GM12878 (cell line): ENCODE measurements around the gene PPA1. TPM values are rescaled to one million over a fixed set of nuclear protein-coding genes. Genes with fewer than 3 reads are reported as not detected.

Experiments
- ATAC-seq: fragments of 200-7000 bp; cut with Tn5 transposase; 3 replicates; pipeline ENCODE4 v1.9.1; 2020; ENCODE audit warnings: mild to moderate bottlenecking, moderate library complexity
- BruUV-seq: library from RNA; stranded (reverse); fragments of 400-500 nt; replicated peaks from 2 replicates; lab custom pipeline; 2021; lab: Mats Ljungman, UMichigan
- CTCF ChIA-PET: fragments of 300-600 bp; sonication (Branson Sonifier 250); formaldehyde crosslinking; extraction: SDS; loops from one replicate; lab custom pipeline; 2021; ENCODE audit warnings: inconsistent platforms; lab: Yijun Ruan, JAX
- POLR2A ChIA-PET: fragments of 350-600 bp; formaldehyde crosslinking; extraction: SDS; loops from one replicate; lab custom pipeline; 2021; ENCODE audit warnings: inconsistent platforms; lab: Charles Lee
- RAD21 ChIA-PET: fragments of 300-600 bp; sonication (Branson Sonifier 250); formaldehyde crosslinking; loops from one replicate; lab custom pipeline; 2023; ENCODE audit warnings: antibody characterized with exemption; ENCODE audit not compliant: unreplicated experiment; lab: Charles Lee
- SMC1A ChIA-PET: fragments of 300-600 bp; sonication (Branson Sonifier 250); formaldehyde crosslinking; loops from one replicate; lab custom pipeline; 2023; ENCODE audit not compliant: unreplicated experiment, uncharacterized antibody; lab: Charles Lee
- DNase-seq: peaks from one replicate; pipeline ENCODE4 v3.0.0-alpha.2; 2011; ENCODE audit warnings: low read depth, low spot score
- FAIRE-seq: peaks from 3 replicates; lab custom pipeline; 2011; peaks lifted over from hg19 to GRCh38; lab: Jason Lieb, UNC
- H2AFZ ChIP-seq: 2 replicates; pipeline ENCODE4 v1.6.0; 2011; ENCODE audit warnings: low read depth, low read length, control low read depth; ENCODE audit not compliant: control insufficient read depth
- H3K27ac ChIP-seq: 2 replicates; pipeline ENCODE4 v1.5.1; 2011; ENCODE audit warnings: control low read depth; ENCODE audit not compliant: control insufficient read depth, insufficient read depth
- H3K27me3 ChIP-seq, 2 experiments: replicated peaks in 1 of 2; 2 replicates each; pipeline versions ENCODE4 v1.6.0 to v1.6.1; 2011; ENCODE audit warnings: low read length in 1 of 2; ENCODE audit not compliant: control insufficient read depth in 2 of 2, insufficient read depth in 2 of 2
- H3K36me3 ChIP-seq, 2 experiments: 2 replicates each; pipeline ENCODE4 v1.5.1; 2011; ENCODE audit warnings: low read length in 1 of 2; ENCODE audit not compliant: control insufficient read depth in 2 of 2, insufficient read depth in 2 of 2
- H3K4me1 ChIP-seq: 2 replicates; pipeline ENCODE4 v1.6.1; 2011; ENCODE audit warnings: mild to moderate bottlenecking, low read length, moderate library complexity, mixed read lengths; ENCODE audit not compliant: control insufficient read depth, insufficient read depth
- H3K4me2 ChIP-seq: 2 replicates; pipeline ENCODE4 v1.6.0; 2011; ENCODE audit warnings: control low read depth; ENCODE audit not compliant: control insufficient read depth, insufficient read depth
- H3K4me3 ChIP-seq: fragments of 200-600 bp; sonication (generic); 2 replicates; pipeline ENCODE4 v1.5.1; 2016
- H3K79me2 ChIP-seq: 2 replicates; pipeline ENCODE4 v1.6.0; 2011; ENCODE audit warnings: low read length; ENCODE audit not compliant: control insufficient read depth, insufficient read depth
- H3K9ac ChIP-seq: 2 replicates; pipeline ENCODE4 v1.8.0; 2011; ENCODE audit warnings: low read length, control low read depth, mixed read lengths; ENCODE audit not compliant: control insufficient read depth, insufficient read depth
- H3K9me3 ChIP-seq: replicated peaks from 3 replicates; pipeline ENCODE4 v1.5.1; 2011; ENCODE audit warnings: mild to moderate bottlenecking, low read length; ENCODE audit not compliant: control insufficient read depth, insufficient read depth
- H4K20me1 ChIP-seq: 2 replicates; pipeline ENCODE4 v1.6.0; 2011; ENCODE audit not compliant: control insufficient read depth, insufficient read depth
- BCLAF1 ChIP-seq: fragments of 450-650 bp; IDR thresholded peaks from 2 replicates; pipeline ENCODE4 v1.6.1; 2017; ENCODE audit warnings: antibody characterized with exemption, mild to moderate bottlenecking, moderate library complexity
- BHLHE40 ChIP-seq, 2 experiments: fragments of 450-650 bp in 1 of 2; IDR thresholded peaks; 2 replicates each; pipeline ENCODE4 v1.6.1; 2011 to 2017; ENCODE audit warnings: low read depth in 2 of 2, borderline replicate concordance in 1 of 2, improper control_type of control experiment in 1 of 2, low read length in 1 of 2, mild to moderate bottlenecking in 1 of 2
- ELK1 ChIP-seq: IDR thresholded peaks from 2 replicates; pipeline ENCODE4 v1.6.1; 2012; ENCODE audit warnings: low read depth, low read length, improper control_type of control experiment
- IRF3 ChIP-seq: fragments of 450-650 bp; IDR thresholded peaks from 2 replicates; pipeline ENCODE4 v1.6.1; 2014; ENCODE audit warnings: mild to moderate bottlenecking
- KLF5 ChIP-seq: fragments of 450-650 bp; IDR thresholded peaks from 2 replicates; pipeline ENCODE4 v1.6.1; 2014; ENCODE audit warnings: mild to moderate bottlenecking; ENCODE audit not compliant: partially characterized antibody
- MEF2A ChIP-seq: IDR thresholded peaks from 2 replicates; pipeline ENCODE4 v1.6.1; 2011; ENCODE audit warnings: low read depth, mild to moderate bottlenecking, low read length, moderate library complexity; ENCODE audit not compliant: insufficient read depth
- NFYA ChIP-seq: IDR thresholded peaks from 2 replicates; pipeline ENCODE4 v1.6.1; 2011; ENCODE audit warnings: low read depth, mild to moderate bottlenecking, low read length, improper control_type of control experiment, borderline replicate concordance
- NKRF ChIP-seq: fragments of 450-650 bp; conservative IDR thresholded peaks from 2 replicates; pipeline ENCODE4 v1.6.1; 2017; ENCODE audit warnings: mild to moderate bottlenecking, moderate library complexity
- RAD21 ChIP-seq: IDR thresholded peaks from 2 replicates; pipeline ENCODE4 v1.6.1; 2011; ENCODE audit warnings: mild to moderate bottlenecking, low read depth, low read length, moderate library complexity; ENCODE audit not compliant: insufficient read depth
- RBBP5 ChIP-seq: fragments of 200-600 bp; sonication (generic); conservative IDR thresholded peaks from 2 replicates; pipeline ENCODE4 v1.6.1; 2016
- RELA ChIP-seq: fragments of 450-650 bp; IDR thresholded peaks from 2 replicates; pipeline ENCODE4 v1.8.0; 2014; ENCODE audit warnings: borderline replicate concordance; ENCODE audit not compliant: partially characterized antibody
- STAT1 ChIP-seq: fragments of 450-650 bp; conservative IDR thresholded peaks from 2 replicates; pipeline ENCODE4 v1.6.1; 2014; ENCODE audit warnings: antibody characterized with exemption, mild to moderate bottlenecking
- SUPT20H ChIP-seq: IDR thresholded peaks from 2 replicates; pipeline ENCODE4 v1.6.1; 2011; ENCODE audit warnings: low read depth, mild to moderate bottlenecking, low read length, moderate library complexity, borderline replicate concordance; ENCODE audit not compliant: control insufficient read depth
- TCF3 ChIP-seq: IDR thresholded peaks from 2 replicates; pipeline ENCODE4 v1.6.1; 2012; ENCODE audit warnings: low read depth, mild to moderate bottlenecking, low read length, borderline replicate concordance; ENCODE audit not compliant: insufficient read depth
- WGBS: methylation state at CpG from one replicate; pipeline ENCODE4 v1.1.6; 2016; ENCODE audit warnings: low lambda C conversion rate; ENCODE audit not compliant: insufficient replicate concordance, insufficient coverage; ENCODE audit errors: missing lambda C conversion rate; 5-methylcytosine and 5-hydroxymethylcytosine counted together
- in situ Hi-C: fragments of 300-500 bp; cut with MboI; formaldehyde crosslinking; loops from 9 replicates; pipeline ENCODE4 v1.14.3; 2018; ENCODE audit warnings: mixed read lengths
- intact Hi-C: fragments of 100-400 bp; cut with micrococcal nuclease; formaldehyde crosslinking; loops from one replicate; pipeline ENCODE4 v1.14.2; 2022; ENCODE audit not compliant: unreplicated experiment
- polyA plus RNA-seq, 11 experiments: library from polyadenylated mRNA; depleted of rRNA in 4 of 11; unstranded in 6 of 11; stranded (reverse) in 5 of 11; fragments of >200 nt; fragmentation: Nextera tagmentation in 4 of 11; fragmentation: Illumina TruSeq in 1 of 11; extraction: Ambion mirVana in 4 of 11; extraction: Trizol in 1 of 11; gene quantifications; 1 replicate in 1 of 11; 2 replicates in 10 of 11; pipeline versions ENCODE4 v1.2.1 to v1.2.3, GENCODE V29; 2011 to 2016; ENCODE audit warnings: inconsistent platforms in 2 of 11, missing spikeins in 2 of 11, low read depth in 1 of 11
- total RNA-seq, 4 experiments: library from RNA; depleted of rRNA in 3 of 4; stranded (reverse); fragments of >200 nt in 3 of 4; fragmentation: Illumina TruSeq in 1 of 4; extraction: Trizol in 1 of 4; gene quantifications; 2 replicates each; pipeline versions ENCODE4 v1.2.1 to v1.2.3, GENCODE V29; 2013 to 2021

The PPA1 gene
- total and polyA plus RNA-seq, 10 of the 15 experiments (the other 5 are each of a cell fraction or from before 2014, with no cell fraction given): 224 to 452 (median 346) TPM

GRCh38 chr10:70234668-70235447 lies 1.6 kb upstream of the PPA1 start:
- ChIA-PET RAD21 (no interaction called here), SMC1A (no interaction called here), CTCF (no interaction called here), POLR2A (no interaction called here)
- H2AFZ ChIP-seq: peak overlapping the region; percentile 7; the same call in 1 of the 2 replicates
- TF ChIP-seq TCF3 (no peak), IRF3 (no peak), RBBP5 (no peak), SUPT20H (no peak), ELK1 (no peak), NFYA (no peak), BHLHE40 (IDR thresholded peaks at IDR 0.05; ENCODE audit: borderline replicate concordance in 1 of 2, low read depth in 2 of 2, low read length in 1 of 2) (no peak), MEF2A (no peak), BCLAF1 (no peak), RELA (no peak), KLF5 (no peak), RAD21 (no peak), NKRF (no peak), STAT1 (no peak)
- peaks cover 34% of the 10 kb centered on the region for H3K79me2 ChIP-seq
- FAIRE-seq (no peak), DNase-seq (no peak), ATAC-seq (no peak)
- intact Hi-C loops (loop anchor here (5.0 kb wide), 1 partner anchor 37 kb away; no protein-coding TSS in a partner anchor), in situ Hi-C loops (no loop called here)
- no peaks in the 10 kb centered on the region for H3K27me3 ChIP-seq
- no peak overlapping the region for H3K27ac ChIP-seq
- H3K4me1 ChIP-seq: no peaks in the 10 kb centered on the region
- no peak overlapping the region; the same call in 1 of the 2 replicates for H3K9ac ChIP-seq
- H4K20me1 ChIP-seq: no peaks in the 10 kb centered on the region
- H3K36me3 ChIP-seq: peaks cover 0 to 2% of the 10 kb centered on the region in 2 experiments; a peak in 1 of 4 replicates
- H3K9me3 ChIP-seq: no peaks in the 10 kb centered on the region
- 89% methylated on average over 18 of the region's 18 CpGs for WGBS
- H3K4me2 ChIP-seq: no peak overlapping the region
- H3K4me3 ChIP-seq: no peak overlapping the region
- no TSS peak for BruUV-seq
